Adrenal gland (tissue), 12 donors: ENCODE data around the gene DENND2A. TPM values are rescaled to one million over a fixed set of nuclear protein-coding genes. Genes with fewer than 3 reads are reported as not detected.

Experiments used
- DNase-seq, 7 donors: peaks; one replicate each; pipeline ENCODE4 v3.0.0-alpha.2; 2019 to 2020
- H3K27ac ChIP-seq, 5 donors: fragments of 200-600 bp; sonication (generic) in 4 of 5; 1 replicate in 3 of 5; 2 replicates in 2 of 5; pipeline versions ENCODE4 v1.5.1 to v1.8.0; 2016 to 2020; ENCODE audit warnings: mild to moderate bottlenecking in 1 of 5
- H3K27me3 ChIP-seq: fragments of 200-600 bp; 2 replicates; pipeline ENCODE4 v1.8.0; 2021
- H3K36me3 ChIP-seq, 2 donors: fragments of 200-600 bp; replicated peaks in 1 of 2; 1 replicate in 1 of 2; 2 replicates in 1 of 2; pipeline versions ENCODE4 v1.5.1 to v1.8.0; 2018 to 2022
- H3K4me1 ChIP-seq, 2 donors: fragments of 200-600 bp; replicated peaks in 1 of 2; 1 replicate in 1 of 2; 2 replicates in 1 of 2; pipeline versions ENCODE4 v1.5.1 to v1.8.0; 2018 to 2021
- H3K4me3 ChIP-seq, 4 donors: fragments of 200-600 bp; sonication (generic) in 3 of 4; one replicate each; pipeline ENCODE4 v1.5.1; 2016 to 2018
- H3K9me3 ChIP-seq, 3 donors: fragments of 200-600 bp; sonication (generic) in 1 of 3; replicated peaks in 1 of 3; 1 replicate in 2 of 3; 2 replicates in 1 of 3; pipeline versions ENCODE4 v1.5.1 to v1.8.0; 2016 to 2021
- POLR2A ChIP-seq, 2 donors: fragments of 450-650 bp; IDR thresholded peaks; one replicate each; pipeline ENCODE4 v1.6.1; 2017; ENCODE audit warnings: antibody characterized with exemption in 2 of 2, mild to moderate bottlenecking in 2 of 2, moderate library complexity in 1 of 2
- WGBS, 4 donors: extraction: QIAGEN DNeasy Blood & Tissue Kit in 2 of 4; methylation state at CpG; one replicate each; pipeline versions ENCODE4 v1.1.5 to v1.1.7; 2013 to 2017; 5-methylcytosine and 5-hydroxymethylcytosine counted together
- intact Hi-C, 2 donors: fragments of 100-400 bp; cut with DNase I; formaldehyde crosslinking; loops; one replicate each; pipeline versions ENCODE4 v1.14.1 to v1.15.0; 2022 to 2023
- polyA plus RNA-seq, 3 donors: library from polyadenylated mRNA; stranded (reverse); fragments of 200-250 nt in 2 of 3; fragments of 350-450 nt in 1 of 3; fragmentation: Illumina TruSeq in 1 of 3; extraction: RNeasy Lipid Tissue Mini Kit (QIAGEN cat#74804) in 1 of 3; gene quantifications; one replicate each; pipeline ENCODE4 v1.2.3, GENCODE V29; 2013 to 2014
- total RNA-seq, 9 donors: library from RNA; depleted of rRNA in 4 of 9; stranded (reverse); fragments of >200 nt in 4 of 9; fragments of 120-200 nt in 1 of 9; fragmentation: NEBNext Ultra II Directional in 1 of 9; extraction: Animal tissue kit (Norgen Biotek cat#: 25700) in 1 of 9; gene quantifications; one replicate each; pipeline versions ENCODE4 v1.1.0 to v1.2.4, GENCODE V29; 2013 to 2023
- TF ChIP-seq, protein P1 (sequence below), 6 experiments: fragments of 450-650 bp in 4 of 6; fragments of 200-600 bp in 2 of 6; sonication (generic) in 1 of 6; IDR thresholded peaks; 1 replicate in 5 of 6; 2 replicates in 1 of 6; pipeline versions ENCODE4 v1.5.1 to v1.8.0; 2016 to 2021; ENCODE audit warnings: antibody characterized with exemption in 6 of 6, mild to moderate bottlenecking in 2 of 6, moderate library complexity in 1 of 6
- donor health status: healthy with polysubstance abuse.
- donor health status: Bipolar disorder and iron deficiency.
- donor health status: DM: yes; HTN: yes; CAD: no.
- donor health status: DM: no; HTN: no; CAD: no.
- donor health status: DM: no; HTN: no; CAD: no.
- donor health status: DM: yes; HTN: yes; CAD: no.

The DENND2A gene
- total and polyA plus RNA-seq, 12 donors = 3.0 to 10.9 (median 5.8) TPM

DNA sequence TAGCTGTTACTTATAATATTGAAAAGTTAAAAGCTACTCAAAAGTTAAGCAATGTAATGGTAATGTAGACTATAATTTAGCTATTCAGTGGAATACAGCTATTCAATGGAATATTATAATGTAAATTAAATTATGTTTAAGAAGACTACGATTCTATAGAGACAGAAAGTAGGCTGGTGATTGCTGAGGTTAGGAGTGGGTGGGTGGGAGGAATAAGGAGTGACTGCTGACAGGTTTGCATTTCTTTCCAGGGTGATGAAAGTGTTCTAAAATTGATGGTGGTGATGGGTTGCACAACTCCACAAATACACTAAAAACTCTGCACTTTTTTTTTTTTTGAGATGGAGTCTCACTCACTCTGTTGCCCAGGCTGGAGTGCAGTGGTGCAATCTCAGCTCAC lies 21.4 kb downstream of the DENND2A start:
- H3K36me3 ChIP-seq = no peaks in the 10 kb centered on the region
- no peak for TF ChIP-seq POLR2A (IDR thresholded peaks at IDR 0.05)
- TF ChIP-seq, protein P1, sequence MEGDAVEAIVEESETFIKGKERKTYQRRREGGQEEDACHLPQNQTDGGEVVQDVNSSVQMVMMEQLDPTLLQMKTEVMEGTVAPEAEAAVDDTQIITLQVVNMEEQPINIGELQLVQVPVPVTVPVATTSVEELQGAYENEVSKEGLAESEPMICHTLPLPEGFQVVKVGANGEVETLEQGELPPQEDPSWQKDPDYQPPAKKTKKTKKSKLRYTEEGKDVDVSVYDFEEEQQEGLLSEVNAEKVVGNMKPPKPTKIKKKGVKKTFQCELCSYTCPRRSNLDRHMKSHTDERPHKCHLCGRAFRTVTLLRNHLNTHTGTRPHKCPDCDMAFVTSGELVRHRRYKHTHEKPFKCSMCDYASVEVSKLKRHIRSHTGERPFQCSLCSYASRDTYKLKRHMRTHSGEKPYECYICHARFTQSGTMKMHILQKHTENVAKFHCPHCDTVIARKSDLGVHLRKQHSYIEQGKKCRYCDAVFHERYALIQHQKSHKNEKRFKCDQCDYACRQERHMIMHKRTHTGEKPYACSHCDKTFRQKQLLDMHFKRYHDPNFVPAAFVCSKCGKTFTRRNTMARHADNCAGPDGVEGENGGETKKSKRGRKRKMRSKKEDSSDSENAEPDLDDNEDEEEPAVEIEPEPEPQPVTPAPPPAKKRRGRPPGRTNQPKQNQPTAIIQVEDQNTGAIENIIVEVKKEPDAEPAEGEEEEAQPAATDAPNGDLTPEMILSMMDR (IDR thresholded peaks at IDR 0.05) = no peak
- H3K4me3 ChIP-seq = no peak overlapping the region
- H3K27ac ChIP-seq = no peak overlapping the region
- peaks cover 0 to under 1% of the 10 kb centered on the region in 2 donors for H3K4me1 ChIP-seq
- intact Hi-C loops = no loop called here
- no peak for DNase-seq
- no peaks in the 10 kb centered on the region for H3K27me3 ChIP-seq
- 57 to 80% (median 61%) methylated on average over 1 of the region's 1 CpG for WGBS, 4 donors
- H3K9me3 ChIP-seq = no peaks in the 10 kb centered on the region

DNA sequence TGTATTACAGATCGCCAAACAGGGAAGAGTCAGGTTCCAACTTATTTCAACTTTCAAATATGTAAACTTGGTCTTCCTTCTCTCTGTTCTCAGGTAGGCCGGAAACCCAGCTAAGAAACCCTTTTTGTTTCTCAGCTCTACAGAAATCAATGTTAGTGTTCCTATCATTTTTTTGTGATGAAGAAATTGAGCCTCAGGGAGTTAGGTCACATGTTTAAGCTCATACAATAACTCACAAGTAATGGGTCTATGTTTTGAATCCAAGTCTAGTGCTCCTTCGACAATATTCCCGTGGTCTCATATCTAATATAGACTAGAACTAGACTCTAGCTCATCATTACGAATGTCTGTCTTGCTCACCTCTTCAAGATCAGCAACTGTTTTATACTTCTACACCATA lies 22.3 kb downstream of the DENND2A start:
- WGBS, 4 donors = 82 to 93% (median 91%) methylated on average over 5 of the region's 5 CpGs
- Histone ChIP-seq H3K27me3 (no peaks in the 10 kb centered on the region), H3K27ac (no peak overlapping the region), H3K4me3 (no peak overlapping the region), H3K4me1 (no peaks in the 10 kb centered on the region), H3K9me3 (no peaks in the 10 kb centered on the region), H3K36me3 (no peaks in the 10 kb centered on the region)
- intact Hi-C loops = no loop called here
- DNase-seq = no peak
- TF ChIP-seq POLR2A (IDR thresholded peaks at IDR 0.05) = no peak
- TF ChIP-seq, protein P1 (IDR thresholded peaks at IDR 0.05) = no peak

DNA sequence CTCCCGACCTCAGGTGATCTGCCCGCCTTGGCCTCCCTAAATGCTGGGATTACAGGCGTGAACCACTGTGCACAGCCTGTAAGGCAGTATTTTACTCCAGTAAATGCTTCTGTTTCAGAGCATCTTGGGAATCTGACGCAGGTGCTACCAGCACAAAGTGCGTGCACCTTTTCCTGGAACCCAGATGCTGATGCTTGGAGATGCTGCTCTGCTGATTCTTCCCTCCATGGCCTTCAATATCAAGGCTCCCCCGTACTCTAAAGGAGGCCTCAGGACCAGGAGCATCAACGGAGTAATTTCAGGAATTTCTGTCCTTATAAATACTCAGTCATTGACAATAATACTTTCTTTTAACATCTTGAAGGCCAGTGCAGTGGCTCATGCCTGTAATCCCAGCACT lies 23.5 kb downstream of the DENND2A start:
- WGBS, 4 donors = 86 to 90% (median 88%) methylated on average over 5 to 7 of the region's 7 CpGs
- Histone ChIP-seq H3K9me3 (no peaks in the 10 kb centered on the region), H3K4me3 (no peak overlapping the region), H3K36me3 (no peaks in the 10 kb centered on the region), H3K4me1 (no peaks in the 10 kb centered on the region), H3K27ac (no peak overlapping the region), H3K27me3 (no peaks in the 10 kb centered on the region)
- intact Hi-C loops = no loop called here
- TF ChIP-seq, protein P1 (IDR thresholded peaks at IDR 0.05) = no peak
- TF ChIP-seq POLR2A (IDR thresholded peaks at IDR 0.05) = no peak
- DNase-seq = no peak

DNA sequence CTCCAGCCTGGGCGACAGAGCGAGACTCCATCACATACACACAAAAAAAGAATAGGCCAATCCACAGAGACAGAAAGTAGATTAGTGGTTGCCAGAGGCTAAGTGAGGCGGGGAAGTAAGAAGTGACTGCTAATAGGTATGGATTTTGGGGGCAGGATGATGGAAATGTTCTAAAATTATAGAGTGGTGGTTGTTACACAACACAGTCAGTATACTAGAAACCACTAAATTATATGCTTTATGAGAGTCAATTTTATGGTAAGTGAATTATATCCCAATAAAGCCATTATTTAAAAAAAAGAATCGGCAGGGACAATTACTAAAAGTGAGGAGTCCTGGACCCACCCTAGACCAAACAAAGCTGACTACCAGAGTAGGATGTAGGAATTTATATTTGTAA lies 24.3 kb downstream of the DENND2A start:
- no peak for TF ChIP-seq POLR2A (IDR thresholded peaks at IDR 0.05)
- TF ChIP-seq, protein P1 (IDR thresholded peaks at IDR 0.05) = no peak
- DNase-seq = no peak
- 81 to 99% (median 85%) methylated on average over 4 of the region's 4 CpGs for WGBS, 4 donors
- H3K9me3 ChIP-seq = no peaks in the 10 kb centered on the region
- no peak overlapping the region for H3K27ac ChIP-seq
- H3K4me3 ChIP-seq = no peak overlapping the region
- H3K27me3 ChIP-seq = no peaks in the 10 kb centered on the region
- no peaks in the 10 kb centered on the region for H3K4me1 ChIP-seq
- intact Hi-C loops = no loop called here
- H3K36me3 ChIP-seq = no peaks in the 10 kb centered on the region
